ENCODE results near the gene PPIH.

DNA sequence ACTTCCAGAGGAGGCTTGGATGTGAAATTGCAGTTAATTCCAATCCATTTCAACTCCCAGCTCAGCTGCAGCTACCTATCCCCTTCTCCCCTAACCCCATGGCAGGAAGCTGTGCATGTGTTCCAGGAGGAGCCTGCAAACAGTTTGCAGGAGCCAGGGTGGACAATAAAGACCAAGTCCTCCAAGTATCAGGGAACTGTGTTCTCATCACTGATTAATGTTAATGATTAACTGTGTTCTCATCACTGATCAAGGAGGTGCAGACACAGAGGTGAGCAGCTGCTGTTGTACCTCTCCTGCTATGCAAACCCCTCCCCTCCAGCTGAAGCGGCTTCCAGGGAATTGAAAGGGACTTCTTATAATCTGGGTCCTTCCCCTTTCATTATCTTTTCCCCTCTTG is 62.6 kb downstream of the PPIH start:
- TF ChIP-seq, protein P1, sequence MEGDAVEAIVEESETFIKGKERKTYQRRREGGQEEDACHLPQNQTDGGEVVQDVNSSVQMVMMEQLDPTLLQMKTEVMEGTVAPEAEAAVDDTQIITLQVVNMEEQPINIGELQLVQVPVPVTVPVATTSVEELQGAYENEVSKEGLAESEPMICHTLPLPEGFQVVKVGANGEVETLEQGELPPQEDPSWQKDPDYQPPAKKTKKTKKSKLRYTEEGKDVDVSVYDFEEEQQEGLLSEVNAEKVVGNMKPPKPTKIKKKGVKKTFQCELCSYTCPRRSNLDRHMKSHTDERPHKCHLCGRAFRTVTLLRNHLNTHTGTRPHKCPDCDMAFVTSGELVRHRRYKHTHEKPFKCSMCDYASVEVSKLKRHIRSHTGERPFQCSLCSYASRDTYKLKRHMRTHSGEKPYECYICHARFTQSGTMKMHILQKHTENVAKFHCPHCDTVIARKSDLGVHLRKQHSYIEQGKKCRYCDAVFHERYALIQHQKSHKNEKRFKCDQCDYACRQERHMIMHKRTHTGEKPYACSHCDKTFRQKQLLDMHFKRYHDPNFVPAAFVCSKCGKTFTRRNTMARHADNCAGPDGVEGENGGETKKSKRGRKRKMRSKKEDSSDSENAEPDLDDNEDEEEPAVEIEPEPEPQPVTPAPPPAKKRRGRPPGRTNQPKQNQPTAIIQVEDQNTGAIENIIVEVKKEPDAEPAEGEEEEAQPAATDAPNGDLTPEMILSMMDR (IDR thresholded peaks at IDR 0.05; ENCODE audit: insufficient read depth, low read length), result no peak
- TF ChIP-seq, protein P2, sequence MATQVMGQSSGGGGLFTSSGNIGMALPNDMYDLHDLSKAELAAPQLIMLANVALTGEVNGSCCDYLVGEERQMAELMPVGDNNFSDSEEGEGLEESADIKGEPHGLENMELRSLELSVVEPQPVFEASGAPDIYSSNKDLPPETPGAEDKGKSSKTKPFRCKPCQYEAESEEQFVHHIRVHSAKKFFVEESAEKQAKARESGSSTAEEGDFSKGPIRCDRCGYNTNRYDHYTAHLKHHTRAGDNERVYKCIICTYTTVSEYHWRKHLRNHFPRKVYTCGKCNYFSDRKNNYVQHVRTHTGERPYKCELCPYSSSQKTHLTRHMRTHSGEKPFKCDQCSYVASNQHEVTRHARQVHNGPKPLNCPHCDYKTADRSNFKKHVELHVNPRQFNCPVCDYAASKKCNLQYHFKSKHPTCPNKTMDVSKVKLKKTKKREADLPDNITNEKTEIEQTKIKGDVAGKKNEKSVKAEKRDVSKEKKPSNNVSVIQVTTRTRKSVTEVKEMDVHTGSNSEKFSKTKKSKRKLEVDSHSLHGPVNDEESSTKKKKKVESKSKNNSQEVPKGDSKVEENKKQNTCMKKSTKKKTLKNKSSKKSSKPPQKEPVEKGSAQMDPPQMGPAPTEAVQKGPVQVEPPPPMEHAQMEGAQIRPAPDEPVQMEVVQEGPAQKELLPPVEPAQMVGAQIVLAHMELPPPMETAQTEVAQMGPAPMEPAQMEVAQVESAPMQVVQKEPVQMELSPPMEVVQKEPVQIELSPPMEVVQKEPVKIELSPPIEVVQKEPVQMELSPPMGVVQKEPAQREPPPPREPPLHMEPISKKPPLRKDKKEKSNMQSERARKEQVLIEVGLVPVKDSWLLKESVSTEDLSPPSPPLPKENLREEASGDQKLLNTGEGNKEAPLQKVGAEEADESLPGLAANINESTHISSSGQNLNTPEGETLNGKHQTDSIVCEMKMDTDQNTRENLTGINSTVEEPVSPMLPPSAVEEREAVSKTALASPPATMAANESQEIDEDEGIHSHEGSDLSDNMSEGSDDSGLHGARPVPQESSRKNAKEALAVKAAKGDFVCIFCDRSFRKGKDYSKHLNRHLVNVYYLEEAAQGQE (IDR thresholded peaks at IDR 0.05; ENCODE audit: insufficient replicate concordance, low read depth), result no peak
- no peak for TF ChIP-seq SPI1 (IDR thresholded peaks at IDR 0.05; ENCODE audit: borderline replicate concordance, low read depth)
- no peak for TF ChIP-seq GABPA (IDR thresholded peaks at IDR 0.05; ENCODE audit: low read depth)

All from HL-60 (cell line).